Measurements from ENCODE around the gene C2orf68.
"Not testable (repeated sequence)": the region's sequence is repeated elsewhere in the genome, so short reads cannot be mapped to it uniquely, and the experiment has no call there.

The C2orf68 gene

GRCh38 chr2:85579266-85579935 is 32.5 kb downstream of the C2orf68 start:
- DNase-seq (no peak), ATAC-seq (no peak)

- DNase-seq (peak; percentile 43), ATAC-seq (peak; percentile 47)
These were observed 33.4 kb downstream of the C2orf68 start for GRCh38 chr2:85578243-85579180.

GRCh38 chr2:85577386-85578242 is 34.3 kb downstream of the C2orf68 start, which contains the start of gene VAMP8:
Gene VAMP8 (plus strand): TSS chr2:85577586. CDS start chr2:85577647, 61 bp downstream.
- peak; percentile 74 for DNase-seq
- peak; percentile 77 for ATAC-seq

- DNase-seq: no peak
- no peak for ATAC-seq
These were observed 34.8 kb downstream of the C2orf68 start for GRCh38 chr2:85577063-85577385.

GRCh38 chr2:85575739-85576138 is 36.1 kb downstream of the C2orf68 start:
- ATAC-seq: no peak
- no peak for DNase-seq

- DNase-seq (no peak), ATAC-seq (no peak)
These were observed 45.6 kb downstream of the C2orf68 start for GRCh38 chr2:85566265-85566664.

- ATAC-seq (no peak), DNase-seq (no peak)
These were observed 47.7 kb downstream of the C2orf68 start for GRCh38 chr2:85564144-85564563.

GRCh38 chr2:85561280-85562212 is 50.3 kb downstream of the C2orf68 start, which contains the start of gene GGCX:
Gene GGCX (minus strand): TSS chr2:85561493. CDS start chr2:85561428, 65 bp downstream.
- ATAC-seq (peak; percentile 96), DNase-seq (peak; percentile 96)

GRCh38 chr2:85560812-85561279 is 51.0 kb downstream of the C2orf68 start:
- DNase-seq (peak; percentile 39), ATAC-seq (peak; percentile 19)

GRCh38 chr2:85560403-85560726 is 51.5 kb downstream of the C2orf68 start:
- DNase-seq: not testable (repeated sequence)

GRCh38 chr2:85558160-85558559 is 53.7 kb downstream of the C2orf68 start:
- ATAC-seq (no peak), DNase-seq (no peak)

More at GRCh38 chr2:85560403-85560726, 51.5 kb downstream of the C2orf68 start:
- ATAC-seq: not testable (repeated sequence)

GRCh38 chr2:85557130-85557529 is 54.7 kb downstream of the C2orf68 start:
- ATAC-seq: no peak
- no peak for DNase-seq
